ENCODE measurements around the gene SLC15A4. TPM values are rescaled to one million over a fixed set of nuclear protein-coding genes. Genes with fewer than 3 reads are reported as not detected.

SLC15A4 gene
- polyA plus RNA-seq, 1 of the 3 experiments (the other 2 are of a cell fraction): 14.5 TPM

DNA sequence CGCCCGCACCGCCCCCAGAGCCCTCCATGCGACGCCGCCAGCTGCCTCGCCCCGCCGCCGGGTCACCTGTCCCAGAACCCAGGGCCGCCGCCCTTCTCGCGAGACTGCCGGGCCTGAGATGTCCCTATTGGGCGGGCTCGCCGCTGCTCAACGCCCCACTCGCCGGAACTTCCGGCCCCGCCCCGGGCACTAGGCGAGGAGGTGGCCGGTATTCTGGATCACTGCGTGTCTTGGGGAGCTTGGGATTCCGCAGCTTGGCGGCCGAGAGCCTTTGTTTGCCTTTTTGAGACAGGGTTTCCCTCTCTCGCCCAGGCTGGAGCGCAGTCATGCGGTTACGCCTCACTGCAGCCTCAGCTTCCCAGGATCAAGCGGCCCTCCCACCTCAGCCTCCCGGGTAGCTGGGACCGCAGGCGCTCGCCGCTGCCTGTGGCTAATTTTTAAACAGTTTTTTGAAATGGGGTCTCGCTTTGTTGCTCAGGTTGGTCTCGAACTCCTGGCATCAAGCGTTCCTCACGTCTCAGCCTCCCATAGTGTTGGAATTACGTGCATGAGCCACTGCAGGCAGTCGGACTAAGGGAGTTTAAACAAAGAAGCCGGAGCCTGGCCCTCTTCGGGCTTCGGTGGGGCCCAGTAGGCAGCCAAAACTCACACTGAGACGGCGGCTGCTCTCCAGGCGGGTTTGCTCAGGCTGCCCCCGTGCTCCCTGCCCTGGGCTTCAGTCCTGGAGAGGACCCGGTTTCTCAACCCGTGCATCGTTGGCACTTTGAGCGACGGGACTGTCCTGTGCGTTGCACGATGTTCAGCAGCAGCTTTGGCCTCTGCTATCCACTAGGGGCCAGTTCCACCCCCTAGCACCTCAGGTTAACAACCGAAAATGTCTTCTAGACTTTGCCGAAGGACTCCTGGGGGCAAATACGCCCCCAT lies at the start of gene SLC15A4 (continued):
- no peak for TF ChIP-seq FOSL2 (IDR thresholded peaks at IDR 0.05; ENCODE audit: borderline replicate concordance, low read depth)
- no peak for TF ChIP-seq ELF1 (IDR thresholded peaks at IDR 0.05)
- TF ChIP-seq YY1 (IDR thresholded peaks at IDR 0.05; ENCODE audit: low read depth): peak; percentile 55; the same call in 1 of the 2 replicates
- no peak for TF ChIP-seq RAD21 (IDR thresholded peaks at IDR 0.05; ENCODE audit: low read length)
- TF ChIP-seq MXI1 (IDR thresholded peaks at IDR 0.05; ENCODE audit: low read depth, low read length): no peak
- TF ChIP-seq, protein P1, sequence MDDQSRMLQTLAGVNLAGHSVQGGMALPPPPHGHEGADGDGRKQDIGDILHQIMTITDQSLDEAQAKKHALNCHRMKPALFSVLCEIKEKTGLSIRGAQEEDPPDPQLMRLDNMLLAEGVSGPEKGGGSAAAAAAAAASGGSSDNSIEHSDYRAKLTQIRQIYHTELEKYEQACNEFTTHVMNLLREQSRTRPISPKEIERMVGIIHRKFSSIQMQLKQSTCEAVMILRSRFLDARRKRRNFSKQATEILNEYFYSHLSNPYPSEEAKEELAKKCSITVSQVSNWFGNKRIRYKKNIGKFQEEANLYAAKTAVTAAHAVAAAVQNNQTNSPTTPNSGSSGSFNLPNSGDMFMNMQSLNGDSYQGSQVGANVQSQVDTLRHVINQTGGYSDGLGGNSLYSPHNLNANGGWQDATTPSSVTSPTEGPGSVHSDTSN (IDR thresholded peaks at IDR 0.05): peak; percentile 97
- TF ChIP-seq JUND (IDR thresholded peaks at IDR 0.05): no peak
- no peak for TF ChIP-seq SMC3 (IDR thresholded peaks at IDR 0.05; ENCODE audit: low read depth, low read length)
- TF ChIP-seq, protein P2, sequence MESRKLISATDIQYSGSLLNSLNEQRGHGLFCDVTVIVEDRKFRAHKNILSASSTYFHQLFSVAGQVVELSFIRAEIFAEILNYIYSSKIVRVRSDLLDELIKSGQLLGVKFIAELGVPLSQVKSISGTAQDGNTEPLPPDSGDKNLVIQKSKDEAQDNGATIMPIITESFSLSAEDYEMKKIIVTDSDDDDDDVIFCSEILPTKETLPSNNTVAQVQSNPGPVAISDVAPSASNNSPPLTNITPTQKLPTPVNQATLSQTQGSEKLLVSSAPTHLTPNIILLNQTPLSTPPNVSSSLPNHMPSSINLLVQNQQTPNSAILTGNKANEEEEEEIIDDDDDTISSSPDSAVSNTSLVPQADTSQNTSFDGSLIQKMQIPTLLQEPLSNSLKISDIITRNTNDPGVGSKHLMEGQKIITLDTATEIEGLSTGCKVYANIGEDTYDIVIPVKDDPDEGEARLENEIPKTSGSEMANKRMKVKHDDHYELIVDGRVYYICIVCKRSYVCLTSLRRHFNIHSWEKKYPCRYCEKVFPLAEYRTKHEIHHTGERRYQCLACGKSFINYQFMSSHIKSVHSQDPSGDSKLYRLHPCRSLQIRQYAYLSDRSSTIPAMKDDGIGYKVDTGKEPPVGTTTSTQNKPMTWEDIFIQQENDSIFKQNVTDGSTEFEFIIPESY (IDR thresholded peaks at IDR 0.05; ENCODE audit: borderline replicate concordance, low read depth): peak; percentile 99
- no peak for TF ChIP-seq NRF1 (IDR thresholded peaks at IDR 0.05; ENCODE audit: low read depth, low read length)
- TF ChIP-seq FOXJ3 (CRISPR knock-in tag; IDR thresholded peaks at IDR 0.05): 0 out of 2 replicates have a peak, but pooled peaks have one; percentile 24

DNA sequence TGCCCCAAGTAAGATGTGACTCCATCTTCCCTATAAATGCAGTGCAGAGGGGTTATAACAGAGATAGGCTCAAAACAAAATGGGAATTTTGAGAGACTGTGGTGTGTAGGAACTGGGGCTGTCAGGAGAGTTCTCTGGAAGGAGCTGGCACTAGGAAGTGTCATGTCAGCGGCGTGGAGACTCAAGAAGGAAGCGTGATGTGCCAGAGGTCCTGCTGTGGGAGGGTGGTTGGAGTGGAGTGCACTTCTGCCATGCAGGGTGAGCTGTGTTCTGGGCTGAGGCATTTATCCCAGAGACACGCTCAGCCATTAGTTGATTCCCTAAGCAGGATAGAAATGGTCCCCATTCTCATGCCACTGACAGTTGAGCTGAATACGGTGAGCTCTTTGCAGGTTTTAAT lies 48.5 kb upstream of the SLC15A4 start:
- no peak overlapping the region for H2AFZ ChIP-seq (ENCODE audit: low read depth)
- H4K20me1 ChIP-seq (ENCODE audit: insufficient read depth): no peaks in the 10 kb centered on the region
- no peaks in the 10 kb centered on the region for H3K36me3 ChIP-seq (replicated peaks in 1 of 2; ENCODE audit: control insufficient read depth in 1 of 2, insufficient read depth in 2 of 2, low read length in 1 of 2)
- no peaks in the 10 kb centered on the region for H3K27me3 ChIP-seq (ENCODE audit: insufficient read depth)
- TF ChIP-seq, protein P3, sequence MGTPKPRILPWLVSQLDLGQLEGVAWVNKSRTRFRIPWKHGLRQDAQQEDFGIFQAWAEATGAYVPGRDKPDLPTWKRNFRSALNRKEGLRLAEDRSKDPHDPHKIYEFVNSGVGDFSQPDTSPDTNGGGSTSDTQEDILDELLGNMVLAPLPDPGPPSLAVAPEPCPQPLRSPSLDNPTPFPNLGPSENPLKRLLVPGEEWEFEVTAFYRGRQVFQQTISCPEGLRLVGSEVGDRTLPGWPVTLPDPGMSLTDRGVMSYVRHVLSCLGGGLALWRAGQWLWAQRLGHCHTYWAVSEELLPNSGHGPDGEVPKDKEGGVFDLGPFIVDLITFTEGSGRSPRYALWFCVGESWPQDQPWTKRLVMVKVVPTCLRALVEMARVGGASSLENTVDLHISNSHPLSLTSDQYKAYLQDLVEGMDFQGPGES (IDR thresholded peaks at IDR 0.05; ENCODE audit: low read depth, low read length): no peak
- TF ChIP-seq RFX5 (IDR thresholded peaks at IDR 0.05; ENCODE audit: low read length): no peak
- TF ChIP-seq MEF2A (IDR thresholded peaks at IDR 0.05; ENCODE audit: borderline replicate concordance, low read depth): no peak
- H3K9me3 ChIP-seq: no peaks in the 10 kb centered on the region
- no peaks in the 10 kb centered on the region for H3K79me2 ChIP-seq (ENCODE audit: insufficient read depth)
- 43% methylated on average over 5 of the region's 5 CpGs for WGBS (ENCODE audit: low lambda C conversion rate)
- POLR2A ChIA-PET: no interaction called here
- CTCF ChIA-PET: interaction anchor here (0.9 kb wide), 1 partner anchor 35 kb away, joined by 3 read pairs; no protein-coding TSS in a partner anchor
- H3K9me2 ChIP-seq: no peaks in the 10 kb centered on the region
- H3F3A ChIP-seq (replicated peaks; ENCODE audit: insufficient read depth): no peaks in the 10 kb centered on the region
- no peak overlapping the region for H3K4me2 ChIP-seq
- no peak overlapping the region for H3K27ac ChIP-seq (ENCODE audit: low read depth in 2 of 2, low read length in 1 of 2)
- no peak overlapping the region for H3K9ac ChIP-seq
- no peaks in the 10 kb centered on the region for H3K4me1 ChIP-seq (ENCODE audit: control insufficient read depth in 1 of 2, insufficient read depth in 2 of 2, low read depth in 1 of 2, low read length in 1 of 2)
- DNase-seq: no peak
- H3K4me3 ChIP-seq (ENCODE audit: low read depth in 2 of 2, low read length in 1 of 2): no peak overlapping the region

Data from SK-N-SH (cell line).